T-helper 2 cell treated with Interferon-gamma antibody and Interleukin-4, amounts not matched to agents 5 μg/mL and 100 μg/mL, for 36 hours (primary cell): Measurements from ENCODE around the gene CCBE1.
"Not testable (repeated sequence)": the region's sequence is repeated elsewhere in the genome, so short reads cannot be mapped to it uniquely, and the experiment has no call there.

Source experiments
- DNase-seq: peaks from one replicate; pipeline ENCODE4 v3.0.0; 2021; ENCODE audit warnings: low spot score
- H3K27ac Mint-ChIP-seq: one replicate; pipeline ENCODE4 v1.8.0; 2021; ENCODE audit warnings: mild to moderate bottlenecking, mixed read lengths
- H3K27me3 Mint-ChIP-seq: one replicate; pipeline ENCODE4 v1.8.0; 2021; ENCODE audit warnings: low read depth, mixed read lengths
- H3K36me3 Mint-ChIP-seq: one replicate; pipeline ENCODE4 v1.8.0; 2021; ENCODE audit warnings: low read depth, mixed read lengths
- H3K4me1 Mint-ChIP-seq: one replicate; pipeline ENCODE4 v1.8.0; 2021; ENCODE audit warnings: low read depth, mixed read lengths
- H3K4me3 Mint-ChIP-seq: one replicate; pipeline ENCODE4 v1.8.0; 2022; ENCODE audit warnings: mild to moderate bottlenecking, moderate library complexity, mixed read lengths
- H3K9me3 Mint-ChIP-seq: one replicate; pipeline ENCODE4 v1.8.0; 2021; ENCODE audit warnings: mixed read lengths

Gene CCBE1

DNA sequence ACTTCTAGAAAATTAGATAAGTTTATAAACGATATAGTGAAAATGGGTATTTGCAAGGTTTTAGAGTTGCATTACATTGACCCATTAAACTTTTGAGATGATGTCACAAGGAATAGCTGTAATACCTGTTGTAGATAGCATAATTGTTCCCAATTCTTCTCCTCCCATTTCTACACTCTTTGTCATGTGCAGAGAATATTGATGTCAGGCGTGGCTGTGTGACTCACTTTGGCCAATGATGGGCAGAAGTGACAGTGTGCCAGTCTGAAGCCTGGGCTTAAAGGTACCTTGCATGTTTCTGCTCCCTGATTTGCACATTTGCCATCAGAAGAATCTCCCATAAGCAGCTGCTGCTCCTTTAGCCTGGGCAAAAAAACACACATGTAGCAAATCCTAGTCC is 26.9 kb upstream of the CCBE1 start:
- no peaks in the 10 kb centered on the region for H3K36me3 Mint-ChIP-seq
- no peak overlapping the region for H3K4me3 Mint-ChIP-seq
- H3K9me3 Mint-ChIP-seq: no peaks in the 10 kb centered on the region
- H3K4me1 Mint-ChIP-seq: no peaks in the 10 kb centered on the region
- DNase-seq: no peak
- H3K27me3 Mint-ChIP-seq: no peaks in the 10 kb centered on the region
- no peak overlapping the region for H3K27ac Mint-ChIP-seq

GRCh38 chr18:59721931-59722330 is 24.7 kb upstream of the CCBE1 start:
- H3K4me3 Mint-ChIP-seq: no peak overlapping the region
- H3K27ac Mint-ChIP-seq: no peak overlapping the region
- no peaks in the 10 kb centered on the region for H3K36me3 Mint-ChIP-seq
- no peak for DNase-seq
- no peaks in the 10 kb centered on the region for H3K27me3 Mint-ChIP-seq
- H3K4me1 Mint-ChIP-seq: no peaks in the 10 kb centered on the region
- H3K9me3 Mint-ChIP-seq: no peaks in the 10 kb centered on the region

- Mint-ChIP-seq H3K27ac (no peak overlapping the region), H3K9me3 (no peaks in the 10 kb centered on the region), H3K4me1 (no peaks in the 10 kb centered on the region), H3K27me3 (no peaks in the 10 kb centered on the region), H3K36me3 (no peaks in the 10 kb centered on the region), H3K4me3 (no peak overlapping the region)
- DNase-seq: no peak
Measured at GRCh38 chr18:59721211-59721610, 24.0 kb upstream of the CCBE1 start.

DNA sequence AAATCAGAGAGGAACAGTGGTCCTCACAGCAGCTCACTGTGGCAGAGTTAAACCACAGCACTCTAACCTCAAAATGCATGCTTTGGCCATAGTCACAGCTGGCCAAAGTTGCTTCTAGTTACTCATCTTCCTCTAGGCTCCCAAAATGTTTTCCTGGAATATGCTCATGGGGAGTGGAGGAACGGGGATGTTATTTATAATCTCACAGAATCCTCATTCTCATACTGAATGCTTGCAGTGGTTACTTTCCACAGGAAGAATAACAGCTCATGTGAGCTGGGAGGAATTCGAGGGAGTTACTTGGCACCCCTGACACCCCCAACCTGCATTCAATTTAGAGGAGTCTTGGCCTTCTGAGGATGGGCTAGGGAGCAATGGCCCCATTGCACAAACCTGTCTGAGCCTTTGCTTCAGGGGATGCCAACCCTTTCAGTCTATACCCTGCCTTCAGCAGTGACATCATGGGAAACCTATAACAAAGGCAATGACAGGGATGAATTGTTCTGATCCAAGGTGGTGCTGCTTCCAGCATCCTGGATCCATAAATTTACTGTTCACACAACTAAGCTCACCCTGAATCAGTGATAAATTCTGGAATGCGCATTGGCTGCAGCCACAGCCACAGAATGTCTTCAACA is 22.4 kb upstream of the CCBE1 start:
- Mint-ChIP-seq H3K36me3 (no peaks in the 10 kb centered on the region), H3K9me3 (no peaks in the 10 kb centered on the region), H3K27ac (no peak overlapping the region), H3K4me1 (no peaks in the 10 kb centered on the region), H3K4me3 (no peak overlapping the region), H3K27me3 (no peaks in the 10 kb centered on the region)
- DNase-seq: no peak

DNA sequence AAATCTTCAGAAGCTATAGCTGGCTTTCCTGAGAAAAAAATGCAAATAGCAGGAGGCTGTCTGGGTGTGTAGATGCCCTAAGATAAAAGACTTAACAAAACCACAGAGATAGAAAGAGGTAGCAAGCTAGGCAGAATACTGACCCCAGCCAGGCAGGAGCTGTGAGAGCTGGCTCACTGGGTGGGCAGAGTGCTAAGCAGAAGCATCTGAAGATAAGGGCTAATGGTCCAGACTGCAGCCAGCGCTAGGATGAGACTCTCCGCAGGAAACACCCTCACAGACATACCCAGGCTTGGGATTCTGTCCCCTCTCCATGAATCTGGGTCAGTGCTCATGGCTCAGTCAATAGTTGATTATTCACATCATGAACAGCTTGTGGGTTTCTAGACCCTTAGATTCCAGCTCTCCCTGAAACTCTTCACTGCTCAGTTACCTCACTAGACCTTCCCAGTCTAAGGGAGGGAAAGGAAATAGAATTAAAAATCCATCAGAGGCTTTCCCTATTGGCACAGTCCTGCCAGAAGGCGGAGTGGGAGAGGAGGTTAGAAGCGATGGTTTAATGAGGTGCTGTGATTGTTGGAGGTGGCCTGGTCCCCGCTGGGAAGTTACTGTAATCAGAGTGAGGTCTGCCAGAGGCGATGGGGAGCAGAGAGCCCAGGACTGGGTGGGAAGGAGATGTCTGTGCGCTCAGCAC is 21.4 kb upstream of the CCBE1 start:
- no peak for DNase-seq
- no peak overlapping the region for H3K27ac Mint-ChIP-seq
- H3K9me3 Mint-ChIP-seq: no peaks in the 10 kb centered on the region
- H3K27me3 Mint-ChIP-seq: no peaks in the 10 kb centered on the region
- H3K4me1 Mint-ChIP-seq: no peaks in the 10 kb centered on the region
- H3K4me3 Mint-ChIP-seq: no peak overlapping the region
- no peaks in the 10 kb centered on the region for H3K36me3 Mint-ChIP-seq

DNA sequence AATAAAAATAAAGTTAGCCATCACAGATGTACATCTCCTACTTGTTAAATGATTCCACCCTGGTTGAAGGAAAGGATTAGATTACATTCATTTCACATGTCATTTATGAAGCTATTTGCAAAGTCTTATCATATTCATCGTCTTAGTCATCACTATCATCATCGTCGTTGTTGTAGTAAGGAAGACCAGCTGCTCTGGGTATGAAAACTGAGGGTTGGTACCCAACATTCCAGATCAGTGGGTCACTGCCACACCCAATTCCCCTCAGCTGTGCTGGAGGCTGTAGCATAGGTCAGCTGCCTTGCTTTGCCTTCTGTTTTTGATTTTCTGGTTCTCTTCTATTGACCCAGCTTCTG is 20.9 kb upstream of the CCBE1 start:
- no peak overlapping the region for H3K27ac Mint-ChIP-seq
- DNase-seq: no peak
- H3K4me1 Mint-ChIP-seq: no peaks in the 10 kb centered on the region
- no peaks in the 10 kb centered on the region for H3K36me3 Mint-ChIP-seq
- no peak overlapping the region for H3K4me3 Mint-ChIP-seq
- no peaks in the 10 kb centered on the region for H3K9me3 Mint-ChIP-seq
- no peaks in the 10 kb centered on the region for H3K27me3 Mint-ChIP-seq

GRCh38 chr18:59717291-59717690 is 20.1 kb upstream of the CCBE1 start:
- H3K36me3 Mint-ChIP-seq: no peaks in the 10 kb centered on the region
- H3K27ac Mint-ChIP-seq: no peak overlapping the region
- no peaks in the 10 kb centered on the region for H3K9me3 Mint-ChIP-seq
- no peak overlapping the region for H3K4me3 Mint-ChIP-seq
- DNase-seq: no peak
- H3K27me3 Mint-ChIP-seq: no peaks in the 10 kb centered on the region
- no peaks in the 10 kb centered on the region for H3K4me1 Mint-ChIP-seq

GRCh38 chr18:59715966-59716369 is 18.7 kb upstream of the CCBE1 start:
- H3K27me3 Mint-ChIP-seq: no peaks in the 10 kb centered on the region
- no peaks in the 10 kb centered on the region for H3K36me3 Mint-ChIP-seq
- H3K9me3 Mint-ChIP-seq: no peaks in the 10 kb centered on the region
- no peaks in the 10 kb centered on the region for H3K4me1 Mint-ChIP-seq
- DNase-seq: no peak
- no peak overlapping the region for H3K27ac Mint-ChIP-seq
- H3K4me3 Mint-ChIP-seq: no peak overlapping the region

DNA sequence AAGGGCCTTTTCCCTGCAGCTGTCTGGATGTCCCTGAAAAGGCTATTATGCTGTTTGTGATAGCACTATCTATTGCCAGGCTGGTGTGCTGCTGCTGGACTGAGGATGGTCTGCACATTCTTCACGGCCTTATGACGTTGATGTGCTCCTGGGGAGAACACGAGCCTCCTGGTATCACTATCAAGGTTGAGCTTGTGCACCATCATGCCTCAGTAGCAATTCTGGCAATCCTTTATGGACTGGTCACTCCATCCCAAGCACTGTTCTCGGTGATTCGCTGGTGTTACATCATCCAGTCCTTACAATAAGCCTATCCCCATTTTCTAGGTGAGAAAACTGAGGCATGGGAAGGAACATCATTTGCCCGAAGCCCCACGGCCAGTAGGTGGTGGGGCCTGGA is 18.2 kb upstream of the CCBE1 start:
- DNase-seq: no peak
- Mint-ChIP-seq H3K4me3 (no peak overlapping the region), H3K27ac (no peak overlapping the region), H3K27me3 (no peaks in the 10 kb centered on the region), H3K36me3 (no peaks in the 10 kb centered on the region), H3K4me1 (no peaks in the 10 kb centered on the region), H3K9me3 (no peaks in the 10 kb centered on the region)

DNA sequence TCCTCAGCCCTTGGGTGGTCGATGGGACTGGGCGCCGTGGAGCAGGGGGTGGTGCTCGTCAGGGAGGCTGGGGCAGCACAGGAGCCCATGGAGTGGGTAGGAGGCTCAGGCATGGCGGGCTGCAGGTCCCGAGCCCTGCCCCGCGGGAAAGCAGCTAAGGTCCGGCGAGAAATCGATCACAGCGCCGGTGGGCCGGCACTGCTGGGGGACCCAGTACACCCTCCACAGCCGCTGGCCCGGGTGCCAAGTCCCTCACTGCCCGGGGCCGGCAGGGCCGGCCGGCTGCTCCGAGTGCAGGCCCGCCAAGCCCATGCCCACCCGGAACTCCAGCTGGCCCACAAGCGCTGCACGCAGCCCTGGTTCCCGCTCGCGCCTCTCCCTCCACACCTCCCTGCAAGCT is 16.9 kb upstream of the CCBE1 start:
- H3K27me3 Mint-ChIP-seq, H3K9me3 Mint-ChIP-seq, H3K4me3 Mint-ChIP-seq, H3K36me3 Mint-ChIP-seq, H3K4me1 Mint-ChIP-seq, H3K27ac Mint-ChIP-seq, DNase-seq: not testable (repeated sequence)

DNA sequence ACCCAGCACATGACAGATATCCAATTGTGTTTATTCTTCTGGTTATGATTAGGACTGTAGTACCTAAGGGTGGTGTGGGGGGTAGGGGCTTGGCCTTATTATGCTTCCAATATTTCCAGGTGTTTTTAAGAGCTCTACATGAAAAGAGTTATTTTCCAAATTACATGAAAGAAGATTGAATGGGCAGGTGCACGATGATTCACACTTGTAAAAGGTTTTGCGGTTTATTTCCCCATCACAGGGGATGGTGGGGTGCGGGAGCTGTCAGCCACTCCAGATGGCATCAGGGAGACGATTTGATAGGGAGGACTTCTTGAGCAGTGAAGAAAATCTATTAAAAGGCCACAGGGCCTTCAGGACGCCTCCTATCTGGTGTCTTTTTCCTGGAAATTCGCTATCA is 15.1 kb upstream of the CCBE1 start:
- Mint-ChIP-seq H3K4me3 (no peak overlapping the region), H3K27ac (no peak overlapping the region), H3K4me1 (no peaks in the 10 kb centered on the region), H3K27me3 (no peaks in the 10 kb centered on the region), H3K36me3 (no peaks in the 10 kb centered on the region), H3K9me3 (no peaks in the 10 kb centered on the region)
- no peak for DNase-seq

- Mint-ChIP-seq H3K36me3 (no peaks in the 10 kb centered on the region), H3K9me3 (no peaks in the 10 kb centered on the region), H3K4me3 (no peak overlapping the region), H3K4me1 (no peaks in the 10 kb centered on the region), H3K27ac (no peak overlapping the region), H3K27me3 (no peaks in the 10 kb centered on the region)
- DNase-seq: no peak
Measured at GRCh38 chr18:59708988-59709387, 11.8 kb upstream of the CCBE1 start.

GRCh38 chr18:59707306-59707705 is 10.1 kb upstream of the CCBE1 start:
- no peaks in the 10 kb centered on the region for H3K4me1 Mint-ChIP-seq
- no peaks in the 10 kb centered on the region for H3K27me3 Mint-ChIP-seq
- no peaks in the 10 kb centered on the region for H3K36me3 Mint-ChIP-seq
- DNase-seq: no peak
- no peaks in the 10 kb centered on the region for H3K9me3 Mint-ChIP-seq
- H3K4me3 Mint-ChIP-seq: no peak overlapping the region
- no peak overlapping the region for H3K27ac Mint-ChIP-seq

GRCh38 chr18:59706499-59706898 is 9.3 kb upstream of the CCBE1 start:
- Mint-ChIP-seq H3K36me3 (no peaks in the 10 kb centered on the region), H3K4me3 (no peak overlapping the region), H3K27me3 (no peaks in the 10 kb centered on the region), H3K9me3 (no peaks in the 10 kb centered on the region), H3K4me1 (no peaks in the 10 kb centered on the region), H3K27ac (no peak overlapping the region)
- no peak for DNase-seq

DNA sequence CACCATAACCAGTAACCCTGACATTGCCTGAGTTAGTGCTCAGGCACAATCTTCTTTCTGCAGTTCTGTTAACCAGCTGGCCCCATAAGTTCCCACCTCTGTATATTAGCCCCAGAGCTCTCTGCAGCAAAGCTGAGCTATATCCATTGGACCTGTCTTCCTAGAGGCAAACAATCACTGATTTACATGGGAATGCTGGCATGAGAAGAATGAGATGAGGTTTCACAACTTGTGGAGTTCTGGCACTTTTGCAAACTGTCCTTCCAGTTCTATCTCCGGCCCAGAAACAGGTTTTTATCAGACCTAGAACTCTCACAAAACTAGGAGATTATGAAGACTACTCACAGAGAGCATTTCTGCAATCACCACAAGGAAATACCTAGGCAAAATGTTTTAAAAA is 7.9 kb upstream of the CCBE1 start:
- no peak overlapping the region for H3K27ac Mint-ChIP-seq
- H3K9me3 Mint-ChIP-seq: no peaks in the 10 kb centered on the region
- H3K36me3 Mint-ChIP-seq: no peaks in the 10 kb centered on the region
- DNase-seq: no peak
- H3K4me1 Mint-ChIP-seq: no peaks in the 10 kb centered on the region
- H3K27me3 Mint-ChIP-seq: peaks cover 8% of the 10 kb centered on the region
- no peak overlapping the region for H3K4me3 Mint-ChIP-seq
